ENCODE results near the gene ADAM19.

GRCh38 chr5:157487358-157487757 lies 88.2 kb downstream of the ADAM19 start:
- TF ChIP-seq CTCF (IDR thresholded peaks at IDR 0.05), result no peak
- TF ChIP-seq POLR2AphosphoS5 (IDR thresholded peaks at IDR 0.05; ENCODE audit: insufficient read depth in 1 of 2, low read depth in 1 of 2), result no peak
- no peak for TF ChIP-seq POLR2A (IDR thresholded peaks at IDR 0.05)
